Glutamatergic neuron (in vitro differentiated cells): ENCODE results near the gene KCNQ1. TPM values are rescaled to one million over a fixed set of nuclear protein-coding genes. Genes with fewer than 3 reads are reported as not detected.
A peak's percentile ranks its signal among the peaks of the same experiment; 100 is the strongest.

Source experiments
- DNase-seq: peaks from one replicate; pipeline ENCODE4 v3.0.0; 2022
- H3K27ac Mint-ChIP-seq: one replicate; pipeline ENCODE4 v1.8.0; 2020; ENCODE audit warnings: mild to moderate bottlenecking, mixed read lengths, inconsistent platforms; ENCODE audit not compliant: unreplicated experiment
- H3K27me3 Mint-ChIP-seq: one replicate; pipeline ENCODE4 v1.8.0; 2020; ENCODE audit warnings: mild to moderate bottlenecking, moderate library complexity, mixed read lengths, inconsistent platforms; ENCODE audit not compliant: unreplicated experiment
- H3K36me3 Mint-ChIP-seq: one replicate; pipeline ENCODE4 v1.8.0; 2020; ENCODE audit warnings: mild to moderate bottlenecking, mixed read lengths, inconsistent platforms; ENCODE audit not compliant: unreplicated experiment
- H3K4me1 Mint-ChIP-seq: one replicate; pipeline ENCODE4 v1.8.0; 2020; ENCODE audit warnings: mild to moderate bottlenecking, low read depth, mixed read lengths, inconsistent platforms; ENCODE audit not compliant: unreplicated experiment
- H3K4me3 Mint-ChIP-seq: one replicate; pipeline ENCODE4 v1.8.0; 2020; ENCODE audit warnings: mild to moderate bottlenecking, mixed read lengths, inconsistent platforms; ENCODE audit not compliant: unreplicated experiment
- H3K9me3 Mint-ChIP-seq: one replicate; pipeline ENCODE4 v1.8.0; 2020; ENCODE audit warnings: mild to moderate bottlenecking, moderate library complexity, mixed read lengths, inconsistent platforms; ENCODE audit not compliant: unreplicated experiment
- total RNA-seq: library from RNA; stranded (reverse); fragmentation: NEBNext Ultra II Directional; extraction: Animal tissue kit (Norgen Biotek cat#: 25700); gene quantifications from one replicate; pipeline ENCODE4 v1.2.1, GENCODE V29; 2021; ENCODE audit not compliant: unreplicated experiment
- TF ChIP-seq, protein P1 (sequence below): fragments of 200-600 bp; sonication (generic); IDR thresholded peaks from one replicate; pipeline ENCODE4 v1.5.0; 2021; ENCODE audit not compliant: partially characterized antibody, unreplicated experiment

The KCNQ1 gene
- total RNA-seq, 1 donor from 2014 or later: 0.44 TPM

DNA sequence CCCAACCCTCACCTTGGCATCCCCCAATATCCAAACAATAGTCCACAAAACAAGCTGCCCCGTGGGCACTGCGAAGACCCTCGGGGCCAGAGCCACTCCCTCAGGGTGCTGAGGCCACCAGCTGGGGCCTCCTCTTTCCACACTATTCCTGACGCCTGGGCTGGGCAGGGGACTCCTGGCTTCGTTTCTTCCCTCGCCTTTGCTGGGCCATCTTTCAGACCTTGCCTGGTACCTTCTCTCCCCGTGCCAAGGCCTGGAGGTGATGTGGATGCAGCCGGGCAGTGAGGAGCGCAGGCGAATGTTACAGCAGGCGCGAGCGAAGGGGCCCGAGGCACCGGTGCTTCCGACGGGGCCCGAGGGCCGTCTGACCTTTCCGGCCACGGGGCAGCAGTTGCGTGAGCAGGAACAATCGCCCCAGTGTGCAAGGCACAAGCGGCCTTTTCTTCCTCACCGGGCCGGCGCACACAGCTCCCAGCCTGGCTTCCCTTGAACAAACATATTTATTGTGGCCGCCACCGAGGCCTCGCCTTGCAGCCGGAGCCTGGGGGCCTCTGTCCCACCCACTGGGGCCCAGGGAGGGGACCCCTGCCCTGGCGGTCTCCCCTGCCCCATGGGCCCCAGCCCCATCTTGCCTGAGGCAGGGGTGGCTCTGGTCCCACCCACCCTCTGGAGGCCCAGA, 287.6 kb downstream of the KCNQ1 start:
- no peaks in the 10 kb centered on the region for H3K36me3 Mint-ChIP-seq
- TF ChIP-seq, protein P1, sequence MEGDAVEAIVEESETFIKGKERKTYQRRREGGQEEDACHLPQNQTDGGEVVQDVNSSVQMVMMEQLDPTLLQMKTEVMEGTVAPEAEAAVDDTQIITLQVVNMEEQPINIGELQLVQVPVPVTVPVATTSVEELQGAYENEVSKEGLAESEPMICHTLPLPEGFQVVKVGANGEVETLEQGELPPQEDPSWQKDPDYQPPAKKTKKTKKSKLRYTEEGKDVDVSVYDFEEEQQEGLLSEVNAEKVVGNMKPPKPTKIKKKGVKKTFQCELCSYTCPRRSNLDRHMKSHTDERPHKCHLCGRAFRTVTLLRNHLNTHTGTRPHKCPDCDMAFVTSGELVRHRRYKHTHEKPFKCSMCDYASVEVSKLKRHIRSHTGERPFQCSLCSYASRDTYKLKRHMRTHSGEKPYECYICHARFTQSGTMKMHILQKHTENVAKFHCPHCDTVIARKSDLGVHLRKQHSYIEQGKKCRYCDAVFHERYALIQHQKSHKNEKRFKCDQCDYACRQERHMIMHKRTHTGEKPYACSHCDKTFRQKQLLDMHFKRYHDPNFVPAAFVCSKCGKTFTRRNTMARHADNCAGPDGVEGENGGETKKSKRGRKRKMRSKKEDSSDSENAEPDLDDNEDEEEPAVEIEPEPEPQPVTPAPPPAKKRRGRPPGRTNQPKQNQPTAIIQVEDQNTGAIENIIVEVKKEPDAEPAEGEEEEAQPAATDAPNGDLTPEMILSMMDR: no peak
- DNase-seq: no peak
- peaks cover 3% of the 10 kb centered on the region for H3K9me3 Mint-ChIP-seq
- H3K4me1 Mint-ChIP-seq: no peaks in the 10 kb centered on the region
- no peak overlapping the region for H3K27ac Mint-ChIP-seq
- H3K4me3 Mint-ChIP-seq: no peak overlapping the region
- peaks cover 6% of the 10 kb centered on the region for H3K27me3 Mint-ChIP-seq

DNA sequence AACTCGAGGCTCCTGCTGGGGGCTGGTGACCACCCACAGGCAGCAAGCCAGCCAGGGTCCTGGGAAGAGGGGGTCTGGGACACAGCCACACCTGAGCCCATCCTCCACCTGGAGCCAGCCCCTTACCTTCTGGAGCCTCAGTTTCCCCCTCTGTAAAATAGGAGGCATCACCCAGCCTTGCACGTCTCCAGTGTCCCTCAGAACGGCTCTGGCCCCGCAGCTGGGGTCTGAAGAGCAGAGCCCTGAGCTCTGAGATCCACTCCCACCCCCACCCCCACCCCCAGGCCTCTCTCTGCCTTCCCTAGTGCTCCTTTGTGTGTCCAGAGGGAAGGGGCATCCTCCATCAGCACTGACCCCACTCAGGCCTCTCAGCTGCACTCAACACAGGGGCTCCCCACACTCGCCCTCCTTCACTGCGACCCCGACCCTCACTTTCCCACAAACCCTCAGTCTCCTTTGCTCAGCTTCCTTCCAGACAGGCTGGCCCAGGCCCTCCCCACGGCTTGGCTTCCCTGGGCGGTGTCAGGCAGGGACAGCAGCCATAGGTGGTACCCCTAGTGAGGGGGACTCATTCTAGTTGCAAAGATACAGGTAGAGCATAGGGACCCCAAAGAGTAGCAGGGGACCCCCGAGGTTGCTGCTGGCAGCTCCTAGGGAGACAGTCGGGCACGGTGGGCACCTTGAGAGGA, 288.3 kb downstream of the KCNQ1 start:
- Mint-ChIP-seq H3K27me3 (peaks cover 6% of the 10 kb centered on the region), H3K9me3 (peaks cover 1% of the 10 kb centered on the region), H3K27ac (no peak overlapping the region), H3K4me1 (no peaks in the 10 kb centered on the region), H3K36me3 (no peaks in the 10 kb centered on the region), H3K4me3 (no peak overlapping the region)
- DNase-seq: peak; percentile 10
- TF ChIP-seq, protein P1: no peak

DNA sequence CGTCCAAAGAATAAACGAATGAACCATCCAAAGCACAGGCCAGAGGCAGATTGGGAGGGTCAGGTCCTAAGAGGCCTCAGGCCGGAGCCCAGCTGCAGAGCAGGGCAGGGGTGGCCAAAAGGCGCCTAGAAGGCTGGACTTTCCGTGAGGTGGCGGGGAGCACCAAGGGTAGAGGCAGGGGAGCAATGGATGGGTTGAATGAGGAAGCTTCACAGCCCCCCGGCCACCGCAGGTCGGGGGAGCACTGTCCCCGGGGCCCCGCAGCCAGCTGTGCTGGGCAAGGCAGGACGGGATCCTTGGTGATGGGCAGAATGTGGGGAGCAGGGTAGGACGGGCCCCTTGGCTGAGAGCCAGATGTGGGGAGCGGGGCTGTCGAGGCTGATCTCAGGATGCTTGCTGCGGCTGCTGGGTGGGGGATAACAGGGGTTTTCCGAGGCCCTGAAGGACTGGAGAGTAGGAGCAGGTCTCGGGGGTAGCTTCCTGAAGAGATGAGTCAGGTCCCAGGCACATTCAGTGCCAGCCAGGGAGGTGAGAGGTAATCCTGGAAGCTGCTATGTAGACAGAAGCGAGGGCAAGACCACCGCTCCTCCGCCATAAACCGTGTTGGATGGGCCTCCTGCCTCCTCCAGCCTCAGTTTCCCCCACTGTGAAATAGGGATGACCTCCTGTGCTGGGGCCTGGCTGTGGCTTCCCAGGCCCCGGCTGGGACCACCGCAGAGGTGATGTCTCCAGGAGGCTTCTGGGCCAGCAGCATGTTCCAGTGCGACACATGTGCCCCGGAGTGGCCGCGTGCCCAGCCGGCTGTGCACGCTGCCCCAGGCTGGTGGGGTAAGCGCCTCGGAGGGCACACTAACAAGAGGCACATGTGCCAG, 289.6 kb downstream of the KCNQ1 start:
- H3K4me3 Mint-ChIP-seq: no peak overlapping the region
- no peak for DNase-seq
- H3K27ac Mint-ChIP-seq: no peak overlapping the region
- H3K27me3 Mint-ChIP-seq: peaks cover 4% of the 10 kb centered on the region
- H3K36me3 Mint-ChIP-seq: no peaks in the 10 kb centered on the region
- peaks cover 1% of the 10 kb centered on the region for H3K9me3 Mint-ChIP-seq
- no peaks in the 10 kb centered on the region for H3K4me1 Mint-ChIP-seq
- TF ChIP-seq, protein P1: no peak

DNA sequence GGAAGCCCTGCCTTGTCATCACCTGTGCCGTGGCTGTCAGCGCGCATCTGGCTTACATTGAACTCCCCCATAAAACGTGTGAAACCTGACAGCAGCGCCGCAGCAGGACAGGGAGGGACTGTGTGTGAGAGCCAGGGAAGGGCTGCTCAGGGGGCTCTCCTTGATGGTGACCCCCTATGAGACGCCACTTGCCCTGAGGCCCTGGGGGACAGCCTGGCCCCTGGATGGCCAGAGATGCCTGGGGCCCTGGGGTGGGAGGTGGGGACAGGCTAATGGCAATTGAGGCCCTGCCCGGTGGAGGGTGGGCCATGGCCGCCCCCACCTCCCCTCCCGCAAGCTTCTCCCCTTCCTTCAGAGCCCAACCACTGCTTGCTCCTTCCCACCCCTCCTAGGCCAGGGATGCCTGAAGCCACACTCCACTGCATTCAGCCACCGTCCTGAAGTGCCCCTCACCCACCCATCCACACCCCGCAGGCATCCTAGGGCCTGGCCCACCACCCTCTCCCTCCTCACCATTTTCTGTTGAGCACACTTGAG, 290.3 kb downstream of the KCNQ1 start:
- no peak overlapping the region for H3K27ac Mint-ChIP-seq
- peaks cover 4% of the 10 kb centered on the region for H3K27me3 Mint-ChIP-seq
- TF ChIP-seq, protein P1: no peak
- no peak overlapping the region for H3K4me3 Mint-ChIP-seq
- no peak for DNase-seq
- H3K4me1 Mint-ChIP-seq: no peaks in the 10 kb centered on the region
- no peaks in the 10 kb centered on the region for H3K36me3 Mint-ChIP-seq
- peaks cover 1% of the 10 kb centered on the region for H3K9me3 Mint-ChIP-seq
